GM12873 (cell line): ENCODE measurements around the gene COL7A1.

Source experiments
- CTCF ChIP-seq: IDR thresholded peaks from 2 replicates; pipeline ENCODE4 v1.5.1; 2012; ENCODE audit warnings: low read depth, mild to moderate bottlenecking, moderate library complexity, low read length, control low read depth; ENCODE audit not compliant: insufficient read depth; ENCODE audit errors: missing control alignments

COL7A1 gene

DNA sequence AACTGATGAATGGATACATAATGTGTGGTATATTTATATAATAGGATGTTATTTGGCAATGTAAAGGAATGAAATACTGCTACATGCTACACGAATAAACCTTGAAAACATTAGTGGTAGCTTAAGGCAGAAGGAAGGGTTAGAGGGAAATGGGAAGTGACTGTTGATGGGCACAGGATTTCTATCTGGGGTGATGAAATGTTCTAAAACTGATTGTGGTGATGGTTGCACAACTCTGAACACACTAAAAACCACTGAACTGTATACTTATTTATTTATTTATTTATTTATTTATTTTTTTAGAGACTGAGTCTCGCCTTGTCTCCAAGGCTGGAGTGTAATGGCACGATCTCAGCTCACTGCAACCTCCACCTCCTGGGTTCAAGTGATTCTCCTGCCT lies 66.4 kb downstream of the COL7A1 start:
- TF ChIP-seq CTCF: no peak

DNA sequence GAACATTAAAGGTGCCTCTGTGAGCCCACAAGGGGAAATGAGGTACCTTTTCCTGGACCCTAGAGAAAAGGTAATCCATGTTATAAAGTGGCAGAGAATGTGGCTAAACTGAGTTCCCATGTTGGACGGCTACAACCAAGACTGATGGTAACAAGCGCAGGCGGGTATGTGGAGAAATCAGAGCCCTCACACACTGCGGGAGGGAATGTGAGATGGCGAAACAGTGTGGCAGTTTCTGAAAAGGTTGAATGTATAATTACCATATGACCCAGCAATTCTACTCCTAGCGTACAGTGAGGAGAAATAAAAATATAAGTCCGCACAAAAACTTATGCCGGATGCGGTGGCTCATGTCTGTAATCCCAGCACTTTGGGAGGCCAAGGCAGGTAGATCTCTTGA lies 67.1 kb downstream of the COL7A1 start:
- TF ChIP-seq CTCF: no peak

DNA sequence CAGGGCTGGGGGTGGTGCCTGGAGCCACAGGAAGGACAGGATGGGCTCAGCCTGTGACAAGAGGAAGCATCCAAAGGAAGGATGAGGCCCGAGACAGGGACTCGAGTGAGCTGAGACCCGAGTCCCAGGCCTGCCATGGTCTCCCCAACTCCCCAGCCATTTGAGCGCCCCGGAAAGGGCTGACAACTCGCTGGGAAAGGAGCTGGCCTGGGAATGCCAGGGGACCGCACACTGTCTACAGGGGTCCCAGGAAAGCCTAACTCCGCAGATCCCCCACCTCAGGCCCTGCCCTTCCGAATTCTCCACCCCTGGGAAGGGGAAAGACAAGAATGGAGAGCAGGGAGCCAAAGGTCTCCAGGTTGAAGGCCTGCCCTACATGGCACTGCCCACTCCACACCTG lies 70.2 kb downstream of the COL7A1 start:
- no peak for TF ChIP-seq CTCF

DNA sequence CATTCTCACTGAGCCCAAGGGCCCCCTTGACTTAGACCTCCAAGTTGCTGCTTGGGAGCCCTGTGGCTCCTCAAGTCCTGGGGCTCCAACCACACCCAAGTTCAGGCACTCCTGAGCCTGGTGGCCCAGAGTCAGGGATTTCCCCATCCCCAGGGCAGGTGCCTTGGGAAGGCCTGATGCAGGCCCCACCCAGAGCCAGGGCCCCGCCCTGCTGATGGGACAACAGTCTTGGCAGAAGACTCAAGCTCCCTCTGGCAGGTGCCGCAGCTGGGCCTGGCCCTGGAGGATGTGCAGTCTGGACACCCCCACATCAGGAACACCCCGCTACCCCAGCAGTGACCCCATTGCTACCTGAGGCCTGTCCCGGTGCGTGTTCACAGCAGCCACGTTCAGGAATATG lies 73.5 kb downstream of the COL7A1 start:
- TF ChIP-seq CTCF: no peak

- TF ChIP-seq CTCF: no peak
Measured at GRCh38 chr3:48519277-48519643, 75.9 kb downstream of the COL7A1 start.

DNA sequence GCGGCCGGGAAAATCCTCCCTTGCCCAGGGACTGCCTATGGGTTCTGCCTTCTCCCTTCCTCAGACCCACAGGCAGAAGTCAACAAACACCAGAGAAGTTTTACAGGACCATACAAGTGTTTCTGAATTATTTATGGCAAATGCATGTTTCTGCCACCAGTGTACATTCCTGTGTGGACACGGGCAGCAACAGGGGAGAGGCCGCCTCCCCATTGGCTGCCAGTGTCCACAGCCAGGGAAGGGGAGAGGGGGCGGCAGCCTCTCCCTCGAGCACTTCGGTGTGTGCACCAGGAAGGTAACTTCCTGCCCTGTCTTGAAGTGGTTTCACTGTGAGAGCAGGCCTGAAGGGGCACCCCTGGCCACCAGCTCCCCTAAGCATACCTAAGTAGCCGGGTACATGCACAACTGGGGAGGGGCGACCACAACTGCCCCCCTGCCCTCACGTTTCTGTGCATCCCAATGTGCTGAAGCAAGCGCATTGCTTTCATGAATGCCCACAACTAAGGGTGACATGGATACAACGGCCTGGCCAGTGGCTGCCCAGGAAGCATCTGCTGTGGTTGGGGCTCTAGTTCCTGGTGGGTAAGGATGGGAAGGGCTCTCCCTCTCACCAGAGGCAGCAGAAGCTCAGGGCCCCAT lies 76.4 kb downstream of the COL7A1 start:
- no peak for TF ChIP-seq CTCF

DNA sequence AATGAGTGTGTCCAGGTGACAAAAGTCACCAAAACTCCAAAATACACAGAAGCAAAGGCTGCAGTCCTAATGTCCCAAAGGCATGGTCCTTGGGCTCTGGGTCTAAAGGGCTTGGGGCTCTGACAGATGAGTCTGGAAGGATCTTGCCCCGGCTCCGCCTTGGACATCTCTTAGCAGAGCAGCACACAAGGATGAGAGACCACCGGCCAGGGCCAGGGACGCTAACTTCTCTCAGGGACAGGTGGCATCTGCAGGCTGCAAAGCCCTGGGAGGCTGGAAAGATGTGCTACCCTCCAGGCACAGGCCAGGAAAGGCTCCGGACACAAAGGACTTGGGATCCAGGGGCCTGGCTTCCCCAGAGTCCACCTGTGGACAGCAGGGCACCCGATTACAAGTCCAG lies 77.1 kb downstream of the COL7A1 start:
- TF ChIP-seq CTCF: no peak

GRCh38 chr3:48516571-48516970 lies 78.6 kb downstream of the COL7A1 start:
- no peak for TF ChIP-seq CTCF
